Heart left ventricle (tissue), 13 donors: ENCODE results near the gene FBF1.

Experiments
- CTCF ChIP-seq, 12 donors: fragments of 200-600 bp; sonication (generic) in 4 of 12; IDR thresholded peaks; one replicate each; pipeline versions ENCODE4 v1.5.0 to v1.8.0; 2018 to 2022; ENCODE audit warnings: antibody characterized with exemption in 12 of 12, mild to moderate bottlenecking in 5 of 12
- POLR2A ChIP-seq, 2 donors: fragments of 450-650 bp; IDR thresholded peaks; one replicate each; pipeline ENCODE4 v1.6.1; 2017; ENCODE audit warnings: antibody characterized with exemption in 2 of 2, mild to moderate bottlenecking in 2 of 2, moderate library complexity in 2 of 2
- donor health status: ischemic (EF 13 %, LVEDD 7.1; RV severe dilation, severe dysfunction).
- donor health status: DM: no; HTN: yes; CAD: no.
- donor health status: DM: no; HTN: no; CAD: no.
- donor health status: ischemic (EF 25% LVEDD 6.9; RV normal size, moderate dysfunction).
- donor health status: ischemic (EF 25% LVEDD 5.7; RV mildly dilated, moderate dysfunction).
- donor health status: ischemic (EF 35%, LVEDD 5.7; RV mildly dilated, moderate dysfunction).
- donor health status: nonischemic (EF 11% LVEDD 7.7; RV severe dilation, severe dysfunction).
- donor health status: DM: yes; HTN: yes; CAD: no.
- donor health status: PGD.
- donor health status: ischemic (EF 29% LVEDD 5.4; RV normal size, mild dysfunction).
- donor health status: nonischemic (EF 23%, LVEDD 6.1; RV moderate dilation, normal function).

GRCh38 chr17:75970011-75970523, 29.2 kb upstream of the FBF1 start:
- TF ChIP-seq POLR2A (IDR thresholded peaks at IDR 0.05): no peak
- TF ChIP-seq CTCF (IDR thresholded peaks at IDR 0.05): no peak
